Endothelial cell of umbilical vein (primary cell): ENCODE results near the gene APCDD1L.

Experiments used
- EZH2 ChIP-seq: IDR thresholded peaks from 2 replicates; pipeline ENCODE4 v1.6.1; 2012; ENCODE audit warnings: borderline replicate concordance, low read depth, mild to moderate bottlenecking, moderate library complexity, low read length, inconsistent platforms; ENCODE audit not compliant: severe bottlenecking
- FOS ChIP-seq: IDR thresholded peaks from 2 replicates; pipeline ENCODE4 v1.6.1; 2011; ENCODE audit warnings: mild to moderate bottlenecking, low read length, moderate library complexity, borderline replicate concordance; ENCODE audit not compliant: insufficient read depth
- MYC ChIP-seq: IDR thresholded peaks from one replicate; pipeline ENCODE4 v1.6.1; 2011; ENCODE audit warnings: mild to moderate bottlenecking, low read depth, low read length
- POLR2A ChIP-seq: IDR thresholded peaks from 2 replicates; pipeline ENCODE4 v1.6.1; 2012; ENCODE audit warnings: low read depth, mild to moderate bottlenecking, control low read depth, low read length
- POLR2AphosphoS5 ChIP-seq: IDR thresholded peaks from 2 replicates; pipeline ENCODE4 v1.6.1; 2012; ENCODE audit warnings: low read depth, mild to moderate bottlenecking, control low read depth, low read length, moderate library complexity; ENCODE audit not compliant: insufficient read depth
- TF ChIP-seq, protein P1 (sequence below), 2 donors: IDR thresholded peaks; 1 replicate in 1 of 2; 2 replicates in 1 of 2; pipeline ENCODE4 v1.5.1; 2011; ENCODE audit warnings: low read length in 2 of 2, mild to moderate bottlenecking in 2 of 2, moderate library complexity in 2 of 2, control low read depth in 1 of 2, inconsistent platforms in 1 of 2, low read depth in 1 of 2; ENCODE audit not compliant: insufficient read depth in 1 of 2; ENCODE audit errors: extremely low read depth in 1 of 2
- TF ChIP-seq, protein P2 (sequence below): IDR thresholded peaks from 2 replicates; pipeline ENCODE4 v1.6.1; 2011; ENCODE audit not compliant: insufficient read depth, insufficient read length

DNA sequence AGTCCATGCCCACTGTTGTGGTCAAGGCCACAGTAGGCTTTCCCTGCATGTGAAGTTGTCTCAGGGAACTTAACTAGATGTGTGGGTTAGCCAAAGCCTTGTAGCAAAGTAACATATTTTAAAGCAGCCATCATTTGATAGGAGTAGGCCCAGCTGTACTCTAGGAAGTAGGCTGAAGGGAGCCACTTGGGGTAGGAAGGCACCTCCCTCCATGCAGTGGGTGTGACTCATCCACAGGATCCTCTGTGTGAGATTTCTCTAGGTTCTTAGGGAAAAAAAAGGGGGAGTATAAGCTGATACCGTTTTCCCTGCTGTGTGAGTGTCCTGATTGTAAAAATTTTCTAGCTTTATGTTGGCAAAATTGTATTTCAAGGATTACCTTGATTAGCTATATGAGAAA is 81.4 kb downstream of the APCDD1L start:
- TF ChIP-seq EZH2 (no peak), POLR2AphosphoS5 (no peak), MYC (no peak), POLR2A (no peak), FOS (peak; percentile 81)
- TF ChIP-seq, protein P1, sequence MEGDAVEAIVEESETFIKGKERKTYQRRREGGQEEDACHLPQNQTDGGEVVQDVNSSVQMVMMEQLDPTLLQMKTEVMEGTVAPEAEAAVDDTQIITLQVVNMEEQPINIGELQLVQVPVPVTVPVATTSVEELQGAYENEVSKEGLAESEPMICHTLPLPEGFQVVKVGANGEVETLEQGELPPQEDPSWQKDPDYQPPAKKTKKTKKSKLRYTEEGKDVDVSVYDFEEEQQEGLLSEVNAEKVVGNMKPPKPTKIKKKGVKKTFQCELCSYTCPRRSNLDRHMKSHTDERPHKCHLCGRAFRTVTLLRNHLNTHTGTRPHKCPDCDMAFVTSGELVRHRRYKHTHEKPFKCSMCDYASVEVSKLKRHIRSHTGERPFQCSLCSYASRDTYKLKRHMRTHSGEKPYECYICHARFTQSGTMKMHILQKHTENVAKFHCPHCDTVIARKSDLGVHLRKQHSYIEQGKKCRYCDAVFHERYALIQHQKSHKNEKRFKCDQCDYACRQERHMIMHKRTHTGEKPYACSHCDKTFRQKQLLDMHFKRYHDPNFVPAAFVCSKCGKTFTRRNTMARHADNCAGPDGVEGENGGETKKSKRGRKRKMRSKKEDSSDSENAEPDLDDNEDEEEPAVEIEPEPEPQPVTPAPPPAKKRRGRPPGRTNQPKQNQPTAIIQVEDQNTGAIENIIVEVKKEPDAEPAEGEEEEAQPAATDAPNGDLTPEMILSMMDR (IDR thresholded peaks at IDR 0.05; ENCODE audit: extremely low read depth in 1 of 2, insufficient read depth in 1 of 2, low read depth in 1 of 2, low read length in 2 of 2) = no peak
- TF ChIP-seq, protein P2, sequence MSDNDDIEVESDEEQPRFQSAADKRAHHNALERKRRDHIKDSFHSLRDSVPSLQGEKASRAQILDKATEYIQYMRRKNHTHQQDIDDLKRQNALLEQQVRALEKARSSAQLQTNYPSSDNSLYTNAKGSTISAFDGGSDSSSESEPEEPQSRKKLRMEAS = no peak
